Thoracic aorta (tissue), 2 donors: ENCODE data around the gene SPATC1L. TPM values are rescaled to one million over a fixed set of nuclear protein-coding genes. Genes with fewer than 3 reads are reported as not detected.

ENCODE experiments used
- ATAC-seq: fragments of 150-250 bp; one replicate; pipeline ENCODE4 v1.8.0; 2017; ENCODE audit warnings: low read depth; ENCODE audit not compliant: insufficient number of reproducible peaks, low FRiP score
- DNase-seq: peaks from one replicate; pipeline ENCODE4 v3.0.0-alpha.2; 2020; ENCODE audit warnings: low spot score
- H3K27ac ChIP-seq, 2 donors: fragments of 200-600 bp; sonication (generic); 1 replicate in 1 of 2; 2 replicates in 1 of 2; pipeline ENCODE4 v1.5.1; 2016; ENCODE audit warnings: mild to moderate bottlenecking in 2 of 2, moderate library complexity in 2 of 2
- H3K27me3 ChIP-seq: fragments of 200-600 bp; sonication (generic); replicated peaks from 2 replicates; pipeline ENCODE4 v1.6.0; 2016; ENCODE audit warnings: mild to moderate bottlenecking; ENCODE audit not compliant: insufficient read depth
- H3K36me3 ChIP-seq: fragments of 200-600 bp; sonication (generic); one replicate; pipeline ENCODE4 v1.5.1; 2016
- H3K4me1 ChIP-seq, 2 donors: fragments of 200-600 bp; sonication (generic); 1 replicate in 1 of 2; 2 replicates in 1 of 2; pipeline versions ENCODE4 v1.5.1 to v1.6.0; 2016; ENCODE audit warnings: low read depth in 2 of 2, mild to moderate bottlenecking in 1 of 2; ENCODE audit not compliant: control insufficient read depth in 1 of 2
- H3K4me3 ChIP-seq: fragments of 200-600 bp; sonication (generic); 2 replicates; pipeline ENCODE4 v1.5.1; 2016; ENCODE audit warnings: mild to moderate bottlenecking
- H3K9me3 ChIP-seq: fragments of 200-600 bp; sonication (generic); 2 replicates; pipeline ENCODE4 v1.5.1; 2016
- CTCF ChIP-seq: fragments of 200-600 bp; sonication (generic); IDR thresholded peaks from one replicate; pipeline ENCODE4 v1.5.1; 2019; ENCODE audit warnings: antibody characterized with exemption
- total RNA-seq, 2 donors: library from RNA; depleted of rRNA; stranded (reverse); fragments of >200 nt; gene quantifications; one replicate each; pipeline versions ENCODE4 v1.1.0 to v1.2.3, GENCODE V29; 2016

SPATC1L gene
- total RNA-seq, 2 donors from 2014 or later: 3.2 to 7.9 TPM

GRCh38 chr21:46120301-46121285 is 63.7 kb downstream of the SPATC1L start:
- TF ChIP-seq CTCF: no peak
- Histone ChIP-seq H3K4me1 (no peaks in the 10 kb centered on the region), H3K9me3 (no peaks in the 10 kb centered on the region), H3K27me3 (no peaks in the 10 kb centered on the region), H3K36me3 (peaks cover 93% of the 10 kb centered on the region), H3K4me3 (no peak overlapping the region), H3K27ac (peak overlapping the region in 1 of 2 donors; percentile 6)
- ATAC-seq: no peak
- DNase-seq: no peak

DNA sequence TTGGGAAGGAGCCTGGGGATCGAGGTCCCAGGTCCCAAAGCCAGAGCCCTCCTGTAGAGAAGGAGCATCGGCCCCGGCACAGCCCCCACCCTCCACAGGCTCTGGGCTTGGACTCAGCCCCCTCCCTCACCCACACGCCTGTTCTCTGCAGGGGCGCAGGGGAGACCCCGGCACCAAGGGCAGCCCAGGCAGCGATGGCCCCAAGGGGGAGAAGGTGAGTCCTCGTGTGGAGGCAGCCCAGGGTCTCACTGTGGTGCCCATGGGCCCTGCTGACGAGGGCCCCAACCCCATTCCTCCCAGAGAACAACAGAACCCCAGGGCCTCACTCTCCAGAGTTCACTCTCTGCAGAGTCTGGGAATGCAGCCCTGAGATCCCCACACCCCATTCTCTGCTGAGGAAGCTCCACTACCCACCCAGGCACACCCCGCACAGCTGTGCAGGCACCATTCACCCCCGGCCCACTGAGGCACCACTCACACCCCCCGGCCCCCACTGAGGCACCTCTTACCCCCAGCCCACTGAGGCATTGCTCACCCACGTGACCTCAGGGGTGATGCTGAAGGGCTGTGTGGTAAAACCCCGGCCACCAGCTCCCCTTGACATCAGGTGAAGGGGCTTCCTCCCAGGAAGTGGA is 64.5 kb downstream of the SPATC1L start:
- TF ChIP-seq CTCF: no peak
- DNase-seq: no peak
- H3K9me3 ChIP-seq: no peaks in the 10 kb centered on the region
- no peaks in the 10 kb centered on the region for H3K4me1 ChIP-seq
- H3K4me3 ChIP-seq: no peak overlapping the region
- H3K36me3 ChIP-seq: peaks cover 93% of the 10 kb centered on the region
- no peak overlapping the region for H3K27ac ChIP-seq
- ATAC-seq: no peak
- H3K27me3 ChIP-seq: no peaks in the 10 kb centered on the region

DNA sequence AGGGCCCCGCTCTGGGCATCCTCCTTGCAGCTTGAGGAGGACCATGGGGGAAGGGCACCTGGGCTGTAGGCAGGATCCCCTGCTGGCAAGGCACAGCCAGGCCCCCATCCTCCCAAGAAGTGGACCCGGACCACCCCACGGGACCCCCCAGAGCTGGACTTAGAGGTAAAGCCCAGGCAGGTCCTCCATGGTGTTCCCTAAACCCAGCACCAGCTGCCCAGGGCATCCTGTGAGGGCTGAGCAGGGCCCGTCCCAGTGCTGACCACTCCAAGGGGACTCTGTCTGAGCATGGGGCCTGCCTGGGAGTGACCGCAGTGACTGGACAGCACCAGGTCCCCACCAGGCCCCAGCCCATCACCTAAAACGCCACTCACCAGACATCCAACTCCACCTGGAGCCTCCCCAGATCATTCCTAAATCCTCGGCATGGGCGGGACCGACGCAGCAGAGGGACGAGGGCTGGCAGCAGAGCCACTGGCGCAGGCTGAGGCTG is 65.1 kb downstream of the SPATC1L start:
- Histone ChIP-seq H3K9me3 (no peaks in the 10 kb centered on the region), H3K36me3 (peaks cover 93% of the 10 kb centered on the region), H3K27me3 (no peaks in the 10 kb centered on the region), H3K27ac (peak overlapping the region in 1 of 2 donors; percentile 21), H3K4me1 (no peaks in the 10 kb centered on the region), H3K4me3 (no peak overlapping the region)
- no peak for TF ChIP-seq CTCF
- no peak for DNase-seq
- no peak for ATAC-seq

- Histone ChIP-seq H3K27me3 (no peaks in the 10 kb centered on the region), H3K27ac (peak overlapping the region; percentile 21 to 44), H3K9me3 (no peaks in the 10 kb centered on the region), H3K4me3 (no peak overlapping the region), H3K4me1 (no peaks in the 10 kb centered on the region), H3K36me3 (peaks cover 100% of the 10 kb centered on the region)
- ATAC-seq (no peak), DNase-seq (no peak)
- TF ChIP-seq CTCF: no peak
These were observed 65.7 kb downstream of the SPATC1L start for GRCh38 chr21:46118316-46119143.
